HepG2 (cell line): ENCODE measurements around the gene VPS26A. TPM values are rescaled to one million over a fixed set of nuclear protein-coding genes. Genes with fewer than 3 reads are reported as not detected.

Experiments
- ATAC-seq: fragments of 200-7000 bp; cut with Tn5 transposase; 3 replicates; pipeline ENCODE4 v1.9.1; 2020; ENCODE audit warnings: mild to moderate bottlenecking, moderate library complexity
- BruUV-seq: library from RNA; stranded (reverse); fragments of 400-500 nt; replicated peaks from 2 replicates; lab custom pipeline; 2021; lab: Mats Ljungman, UMichigan
- CTCF ChIA-PET: fragments of 300-600 bp; formaldehyde crosslinking; extraction: SDS; loops from one replicate; lab custom pipeline; 2021; ENCODE audit warnings: low total read pairs, inconsistent platforms, low intra/inter-chr PET ratio; lab: Yijun Ruan, JAX
- POLR2A ChIA-PET: fragments of 350-600 bp; sonication (Branson Sonifier 250); formaldehyde crosslinking; loops from one replicate; lab custom pipeline; 2020; ENCODE audit warnings: antibody characterized with exemption, inconsistent platforms; lab: Yijun Ruan, JAX
- DNase-seq: peaks from one replicate; pipeline ENCODE4 v3.0.0-alpha.2; 2015; ENCODE audit warnings: low spot score
- FAIRE-seq: peaks from 3 replicates; lab custom pipeline; 2011; peaks lifted over from hg19 to GRCh38; lab: Jason Lieb, UNC
- H2AFZ ChIP-seq: one replicate; pipeline ENCODE4 v1.6.1; 2011; ENCODE audit warnings: low read length, inconsistent platforms
- H3K27ac ChIP-seq: fragments of 300-600 bp; 3 replicates; pipeline ENCODE4 v1.8.0; 2011; ENCODE audit warnings: mixed run types, mild to moderate bottlenecking, mixed read lengths, low read length, inconsistent platforms; ENCODE audit not compliant: insufficient read depth; ENCODE audit errors: extremely low read length
- H3K27me3 ChIP-seq, 2 experiments: fragments of 200-600 bp in 1 of 2; 2 replicates in 1 of 2; 3 replicates in 1 of 2; pipeline versions ENCODE4 v1.6.0 to v1.8.0; 2011; ENCODE audit warnings: low read length in 2 of 2, mild to moderate bottlenecking in 2 of 2, moderate library complexity in 2 of 2, inconsistent platforms in 1 of 2; ENCODE audit not compliant: insufficient read depth in 2 of 2, control insufficient read depth in 1 of 2
- H3K36me3 ChIP-seq, 2 experiments: fragments of 200-600 bp in 1 of 2; replicated peaks in 1 of 2; 2 replicates in 1 of 2; 3 replicates in 1 of 2; pipeline versions ENCODE4 v1.5.1 to v1.8.0; 2011; ENCODE audit warnings: low read length in 2 of 2, inconsistent platforms in 1 of 2; ENCODE audit not compliant: insufficient read depth in 2 of 2, control insufficient read depth in 1 of 2
- H3K4me1 ChIP-seq: 2 replicates; pipeline ENCODE4 v1.5.1; 2012; ENCODE audit warnings: low read length, inconsistent platforms; ENCODE audit not compliant: insufficient read depth
- H3K4me2 ChIP-seq: 2 replicates; pipeline ENCODE4 v1.6.0; 2011; ENCODE audit warnings: low read depth, low read length, inconsistent platforms
- H3K4me3 ChIP-seq, 3 experiments: fragments of 200-600 bp in 1 of 3; sonication (generic), shearing (Covaris generic) in 1 of 3; replicated peaks in 1 of 3; 2 replicates each; pipeline ENCODE4 v1.5.1; 2011 to 2016; ENCODE audit warnings: low read length in 3 of 3, inconsistent platforms in 2 of 3, low read depth in 2 of 3, mild to moderate bottlenecking in 2 of 3, control low read depth in 1 of 3, mixed read lengths in 1 of 3; ENCODE audit not compliant: insufficient read depth in 1 of 3
- H3K79me2 ChIP-seq: one replicate; pipeline ENCODE4 v1.6.1; 2011; ENCODE audit warnings: low read length, inconsistent platforms; ENCODE audit not compliant: insufficient read depth
- H3K9ac ChIP-seq: 2 replicates; pipeline ENCODE4 v1.6.0; 2011; ENCODE audit warnings: mild to moderate bottlenecking, low read depth, low read length, inconsistent platforms; ENCODE audit not compliant: insufficient read depth
- H3K9me3 ChIP-seq: 2 replicates; pipeline ENCODE4 v1.5.1; 2012; ENCODE audit warnings: mild to moderate bottlenecking, low read length
- H4K20me1 ChIP-seq: 2 replicates; pipeline ENCODE4 v1.6.0; 2011; ENCODE audit warnings: inconsistent platforms, mild to moderate bottlenecking, low read length, moderate library complexity; ENCODE audit not compliant: insufficient read depth
- SMAD1 ChIP-seq: sonication (generic); formaldehyde crosslinking; IDR thresholded peaks from 2 replicates; pipeline ENCODE4 v1.4.0; 2020; ENCODE audit warnings: missing genetic modification reagents, low read depth, mild to moderate bottlenecking, borderline replicate concordance
- ZNF75D ChIP-seq: sonication (generic); formaldehyde crosslinking; IDR thresholded peaks from 2 replicates; pipeline ENCODE4 v1.8.1; 2023; ENCODE audit warnings: missing genetic modification reagents, mild to moderate bottlenecking, borderline replicate concordance
- WGBS: methylation state at CpG from one replicate; pipeline ENCODE4 v1.1.6; 2017; ENCODE audit warnings: low lambda C conversion rate; 5-methylcytosine and 5-hydroxymethylcytosine counted together
- in situ Hi-C: cut with HindIII; loops from 2 replicates; pipeline ENCODE4 v1.10.0; 2017; ENCODE audit warnings: low pct_unique_long_range_greater_than_20kb; ENCODE audit not compliant: extremely low pct_ligation_motif_present
- intact Hi-C: fragments of 100-400 bp; cut with micrococcal nuclease; formaldehyde crosslinking; loops from one replicate; pipeline ENCODE4 v1.10.0; 2022; ENCODE audit not compliant: unreplicated experiment
- polyA plus RNA-seq, 8 experiments: library from polyadenylated mRNA; depleted of rRNA in 3 of 8; stranded (reverse) in 7 of 8; unstranded in 1 of 8; fragments of >200 nt; fragmentation: Illumina TruSeq in 4 of 8; extraction: Trizol in 4 of 8; gene quantifications; 2 replicates each; pipeline versions ENCODE4 v1.2.1 to v1.2.3, GENCODE V29; 2011 to 2016; ENCODE audit warnings: low read depth in 4 of 8, missing spikeins in 1 of 8, mixed read lengths in 1 of 8; ENCODE audit not compliant: insufficient read depth in 1 of 8
- total RNA-seq, 5 experiments: library from RNA; depleted of rRNA; stranded (reverse); fragments of >200 nt; fragmentation: Illumina TruSeq; extraction: Trizol; gene quantifications; 2 replicates each; pipeline ENCODE4 v1.2.3, GENCODE V29; 2016; ENCODE audit warnings: low read depth in 1 of 5
- TF ChIP-seq, protein P1 (sequence below): sonication (generic); formaldehyde crosslinking; conservative IDR thresholded peaks from 2 replicates; pipeline ENCODE4 v1.4.0; 2020; ENCODE audit warnings: mild to moderate bottlenecking, missing genetic modification reagents, moderate library complexity

The VPS26A gene
- total and polyA plus RNA-seq, 2 of the 13 experiments (the other 11 are each of a cell fraction or from before 2014, with no cell fraction given): 12.9 to 32.6 TPM

- TF ChIP-seq, protein P1, sequence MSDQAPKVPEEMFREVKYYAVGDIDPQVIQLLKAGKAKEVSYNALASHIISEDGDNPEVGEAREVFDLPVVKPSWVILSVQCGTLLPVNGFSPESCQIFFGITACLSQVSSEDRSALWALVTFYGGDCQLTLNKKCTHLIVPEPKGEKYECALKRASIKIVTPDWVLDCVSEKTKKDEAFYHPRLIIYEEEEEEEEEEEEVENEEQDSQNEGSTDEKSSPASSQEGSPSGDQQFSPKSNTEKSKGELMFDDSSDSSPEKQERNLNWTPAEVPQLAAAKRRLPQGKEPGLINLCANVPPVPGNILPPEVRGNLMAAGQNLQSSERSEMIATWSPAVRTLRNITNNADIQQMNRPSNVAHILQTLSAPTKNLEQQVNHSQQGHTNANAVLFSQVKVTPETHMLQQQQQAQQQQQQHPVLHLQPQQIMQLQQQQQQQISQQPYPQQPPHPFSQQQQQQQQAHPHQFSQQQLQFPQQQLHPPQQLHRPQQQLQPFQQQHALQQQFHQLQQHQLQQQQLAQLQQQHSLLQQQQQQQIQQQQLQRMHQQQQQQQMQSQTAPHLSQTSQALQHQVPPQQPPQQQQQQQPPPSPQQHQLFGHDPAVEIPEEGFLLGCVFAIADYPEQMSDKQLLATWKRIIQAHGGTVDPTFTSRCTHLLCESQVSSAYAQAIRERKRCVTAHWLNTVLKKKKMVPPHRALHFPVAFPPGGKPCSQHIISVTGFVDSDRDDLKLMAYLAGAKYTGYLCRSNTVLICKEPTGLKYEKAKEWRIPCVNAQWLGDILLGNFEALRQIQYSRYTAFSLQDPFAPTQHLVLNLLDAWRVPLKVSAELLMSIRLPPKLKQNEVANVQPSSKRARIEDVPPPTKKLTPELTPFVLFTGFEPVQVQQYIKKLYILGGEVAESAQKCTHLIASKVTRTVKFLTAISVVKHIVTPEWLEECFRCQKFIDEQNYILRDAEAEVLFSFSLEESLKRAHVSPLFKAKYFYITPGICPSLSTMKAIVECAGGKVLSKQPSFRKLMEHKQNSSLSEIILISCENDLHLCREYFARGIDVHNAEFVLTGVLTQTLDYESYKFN (CRISPR knock-in tag): no peak
- TF ChIP-seq, all 625 proteins: peak for 0
These were observed 45.7 kb upstream of the VPS26A start (continued) for GRCh38 chr10:69078311-69078710.

- FAIRE-seq (no peak), ATAC-seq (no peak), DNase-seq (no peak)
- CTCF ChIA-PET: no interaction called here
- TF ChIP-seq SMAD1 (CRISPR knock-in tag): no peak
- no peak for TF ChIP-seq ZNF75D
- H3K4me3 ChIP-seq: no peak overlapping the region
- no peak overlapping the region for H3K27ac ChIP-seq
- no TSS peak for BruUV-seq
- no peaks in the 10 kb centered on the region for H3K79me2 ChIP-seq
- intact Hi-C loops (no loop called here), in situ Hi-C loops (no loop called here)
- H3K4me2 ChIP-seq: no peak overlapping the region
- H3K27me3 ChIP-seq: peaks cover 3 to 6% of the 10 kb centered on the region in 2 experiments; a peak in 3 of 5 replicates
- H3K9ac ChIP-seq: no peak overlapping the region
- H4K20me1 ChIP-seq: no peaks in the 10 kb centered on the region
- H3K36me3 ChIP-seq: no peaks in the 10 kb centered on the region
- 33% methylated on average over 4 of the region's 4 CpGs for WGBS
- H2AFZ ChIP-seq: no peak overlapping the region
- POLR2A ChIA-PET: interaction anchor here (0.6 kb wide), 1 partner anchor 156 kb away, joined by 4 read pairs; no protein-coding TSS in a partner anchor
- H3K4me1 ChIP-seq: no peaks in the 10 kb centered on the region
- H3K9me3 ChIP-seq: no peaks in the 10 kb centered on the region
These were observed 43.8 kb upstream of the VPS26A start for GRCh38 chr10:69080226-69080625.
